Lower leg skin (tissue), 4 donors: Measurements from ENCODE around the gene PNP. TPM values are rescaled to one million over a fixed set of nuclear protein-coding genes. Genes with fewer than 3 reads are reported as not detected.

Experiments
- DNase-seq, 2 donors: peaks; one replicate each; pipeline ENCODE4 v3.0.0-alpha.2; 2019; ENCODE audit warnings: low spot score in 2 of 2
- H3K4me3 ChIP-seq: fragments of 200-600 bp; sonication (generic); 2 replicates; pipeline ENCODE4 v1.5.1; 2017; ENCODE audit warnings: mild to moderate bottlenecking, low read depth; ENCODE audit not compliant: poor library complexity, severe bottlenecking
- CTCF ChIP-seq, 3 donors: fragments of 450-650 bp; IDR thresholded peaks; one replicate each; pipeline ENCODE4 v1.5.1; 2016; ENCODE audit warnings: antibody characterized with exemption in 3 of 3, mild to moderate bottlenecking in 3 of 3, moderate library complexity in 2 of 3
- POLR2A ChIP-seq, 2 donors: fragments of 450-650 bp; IDR thresholded peaks; one replicate each; pipeline ENCODE4 v1.6.1; 2016 to 2017; ENCODE audit warnings: antibody characterized with exemption in 2 of 2, mild to moderate bottlenecking in 1 of 2, moderate library complexity in 1 of 2
- WGBS, 2 donors: methylation state at CpG; one replicate each; pipeline ENCODE4 v1.1.5; 2018; 5-methylcytosine and 5-hydroxymethylcytosine counted together
- intact Hi-C: fragments of 100-400 bp; cut with DNase I; formaldehyde crosslinking; loops from one replicate; pipeline ENCODE4 v1.15.0; 2023; ENCODE audit warnings: low total_unique reads
- total RNA-seq, 4 donors: library from RNA; depleted of rRNA; stranded (reverse); fragments of >200 nt; gene quantifications; one replicate each; pipeline ENCODE4 v1.1.0, GENCODE V29; 2016

The PNP gene
- total RNA-seq, 4 donors from 2014 or later: 23.0 to 48.8 (median 36.2) TPM

- WGBS, 2 donors: 93% methylated on average over 2 of the region's 2 CpGs
- TF ChIP-seq POLR2A (IDR thresholded peaks at IDR 0.05): no peak
- TF ChIP-seq CTCF (IDR thresholded peaks at IDR 0.05): no peak
- intact Hi-C loops: no loop called here
- DNase-seq: no peak
- no peak overlapping the region for H3K4me3 ChIP-seq
These were observed 9.7 kb downstream of the PNP start for GRCh38 chr14:20478894-20479293.

GRCh38 chr14:20482382-20482781 lies 13.2 kb downstream of the PNP start:
- no peak for DNase-seq
- TF ChIP-seq CTCF (IDR thresholded peaks at IDR 0.05): no peak
- no peak for TF ChIP-seq POLR2A (IDR thresholded peaks at IDR 0.05)

GRCh38 chr14:20485900-20486299 lies 16.7 kb downstream of the PNP start:
- intact Hi-C loops: no loop called here
- TF ChIP-seq CTCF (IDR thresholded peaks at IDR 0.05) (no peak), POLR2A (IDR thresholded peaks at IDR 0.05) (no peak)
- no peak for DNase-seq
- H3K4me3 ChIP-seq: no peak overlapping the region
- 46 to 49% methylated on average over 7 of the region's 7 CpGs for WGBS, 2 donors

More at GRCh38 chr14:20482382-20482781, 13.2 kb downstream of the PNP start:
- intact Hi-C loops: no loop called here
- WGBS, 2 donors: 88 to 90% methylated on average over 5 of the region's 5 CpGs
- no peak overlapping the region for H3K4me3 ChIP-seq

- TF ChIP-seq POLR2A (IDR thresholded peaks at IDR 0.05): no peak
- TF ChIP-seq CTCF (IDR thresholded peaks at IDR 0.05): no peak
- intact Hi-C loops: no loop called here
- no peak for DNase-seq
- H3K4me3 ChIP-seq: no peak overlapping the region
- 73 to 79% methylated on average over 8 of the region's 8 CpGs for WGBS, 2 donors
These were observed 17.6 kb downstream of the PNP start for GRCh38 chr14:20486684-20487395.

GRCh38 chr14:20487396-20487725 lies 18.2 kb downstream of the PNP start:
- H3K4me3 ChIP-seq: no peak overlapping the region
- no peak for DNase-seq
- intact Hi-C loops: no loop called here
- TF ChIP-seq POLR2A (IDR thresholded peaks at IDR 0.05): no peak
- TF ChIP-seq CTCF (IDR thresholded peaks at IDR 0.05): no peak
